HuH-7 (cell line): ENCODE results near the gene TBRG4.
"Not testable (repeated sequence)": the region's sequence is repeated elsewhere in the genome, so short reads cannot be mapped to it uniquely, and the experiment has no call there.

Experiments used
- DNase-seq: peaks from one replicate; pipeline ENCODE4 v3.0.0; 2011; ENCODE audit warnings: low spot score

The TBRG4 gene

DNA sequence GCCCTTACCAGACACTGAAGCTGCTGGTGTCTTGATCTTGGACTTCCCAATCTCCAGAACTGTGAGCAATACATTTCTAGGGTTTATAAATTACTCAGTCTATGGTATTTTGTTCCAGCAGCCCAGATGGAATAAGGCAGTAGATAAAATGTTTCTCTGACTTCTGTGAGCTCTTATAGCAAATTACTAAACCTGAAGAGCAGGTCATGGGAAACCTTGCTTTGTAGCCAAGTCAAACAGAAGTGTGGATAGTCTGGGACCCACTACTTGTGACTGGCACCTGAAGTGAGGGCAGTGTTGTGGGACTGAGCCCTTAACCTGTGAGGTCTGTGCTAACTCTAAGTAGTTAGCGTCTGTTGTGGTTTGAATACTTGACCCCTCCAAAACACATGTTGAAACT lies 4.6 kb upstream of the TBRG4 start:
- DNase-seq, result no peak

GRCh38 chr7:45114926-45115325 lies 3.4 kb upstream of the TBRG4 start:
- DNase-seq, result no peak

DNA sequence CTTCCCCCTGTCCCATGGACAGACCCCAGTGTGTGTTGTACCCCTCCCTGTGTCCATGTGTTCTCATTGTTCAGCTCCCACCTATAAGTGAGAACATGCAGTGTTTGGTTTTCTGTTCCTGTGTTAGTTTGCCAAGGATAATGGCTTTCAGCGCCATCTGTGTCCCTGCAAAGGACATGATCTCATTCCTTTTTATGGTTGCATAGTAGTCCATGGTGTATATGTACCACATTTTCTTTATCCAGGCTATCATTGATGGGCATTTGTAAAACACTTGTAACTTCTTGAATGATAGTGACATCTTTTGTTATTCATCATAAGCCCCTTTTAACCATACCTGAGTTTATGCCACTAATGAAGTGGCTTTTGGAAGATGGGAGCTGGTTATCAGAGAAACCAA lies 2.8 kb upstream of the TBRG4 start:
- not testable (repeated sequence) for DNase-seq

GRCh38 chr7:45112648-45113047 lies 1.2 kb upstream of the TBRG4 start:
- no peak for DNase-seq

GRCh38 chr7:45108863-45109262 lies 2.6 kb downstream of the TBRG4 start:
- no peak for DNase-seq

GRCh38 chr7:45107356-45107755 lies 4.1 kb downstream of the TBRG4 start:
- no peak for DNase-seq

DNA sequence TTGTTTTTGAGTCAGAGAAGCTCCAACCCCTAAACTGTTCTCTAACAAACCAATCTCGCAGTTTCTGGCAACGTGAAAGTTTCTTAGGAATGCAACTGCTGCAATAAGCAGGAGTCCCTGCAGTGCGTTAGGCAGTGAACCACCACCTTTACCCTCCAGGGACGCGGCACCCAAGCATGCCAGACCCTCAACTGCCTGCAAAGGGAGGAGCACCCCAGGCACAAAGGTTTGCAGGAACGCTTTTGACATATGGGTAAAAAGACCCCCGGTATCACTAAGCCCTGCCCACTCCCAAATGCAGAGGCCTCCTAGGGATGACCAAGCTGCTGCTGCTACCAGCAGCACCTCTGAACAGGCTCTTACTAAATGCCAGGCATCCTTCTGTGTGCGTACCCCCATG lies 4.7 kb downstream of the TBRG4 start:
- no peak for DNase-seq

DNA sequence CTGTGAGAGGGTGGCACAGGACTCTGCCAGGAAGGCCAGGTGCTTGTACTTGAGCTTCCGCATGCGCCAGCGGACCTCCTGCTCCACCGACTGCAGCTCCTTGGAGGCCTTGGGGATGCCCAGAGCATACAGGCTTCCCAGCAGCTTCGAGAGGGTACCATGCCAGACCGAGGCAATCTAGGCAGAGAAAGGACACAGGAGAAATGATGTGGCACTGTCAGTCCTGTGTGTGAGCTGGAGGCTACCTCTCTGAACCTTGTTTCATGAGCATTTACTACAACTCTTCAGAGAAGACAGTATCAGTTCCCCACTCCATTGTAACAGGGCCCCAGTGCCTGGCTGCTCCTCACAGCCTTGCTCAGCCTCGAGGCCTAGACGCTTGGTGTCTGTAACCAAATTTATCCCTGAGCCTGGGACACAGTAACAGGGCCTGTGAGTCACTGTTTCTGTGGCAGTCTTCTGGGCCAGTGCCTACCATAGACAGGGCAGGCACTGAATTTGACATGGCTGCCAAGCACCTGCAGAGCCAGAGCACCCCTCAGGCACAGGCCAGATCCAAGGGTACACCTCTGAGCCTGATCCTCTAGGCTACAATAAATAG lies 5.8 kb downstream of the TBRG4 start:
- no peak for DNase-seq

DNA sequence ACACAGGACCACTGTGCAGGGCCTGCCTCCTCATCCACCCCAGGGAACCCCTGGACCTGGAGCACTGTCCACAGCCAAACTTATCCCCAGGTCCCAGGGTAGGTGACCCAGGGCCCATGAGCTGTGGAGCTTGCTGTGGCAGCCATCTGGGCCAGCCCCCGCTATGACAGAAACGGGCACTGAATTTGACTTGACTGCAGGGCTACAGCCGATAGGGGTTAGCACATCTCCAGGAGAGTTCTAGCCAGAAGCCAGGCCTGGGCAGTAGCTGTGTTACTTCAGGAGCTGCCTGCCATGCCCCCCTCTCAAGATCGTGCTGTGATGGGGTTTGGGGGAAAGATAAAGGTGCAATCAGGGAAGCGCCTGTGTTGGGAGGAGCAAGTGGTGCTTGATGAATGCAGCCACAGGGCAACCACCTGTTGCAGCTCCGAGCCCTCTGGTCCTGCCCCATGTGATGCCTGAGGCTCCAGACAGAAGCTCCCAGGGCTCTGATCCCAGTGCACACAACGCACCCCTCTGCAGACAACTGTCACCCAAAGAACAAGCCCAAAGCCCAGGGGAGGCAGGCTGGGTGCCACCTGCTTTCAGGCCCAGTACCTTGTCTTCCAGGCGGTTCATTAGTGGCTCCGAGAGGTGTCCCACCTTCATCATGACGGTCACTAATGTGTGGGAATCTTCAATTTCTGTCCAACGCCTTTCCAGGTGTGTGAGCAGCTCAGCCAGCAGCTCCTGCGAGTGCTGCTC lies 6.5 kb downstream of the TBRG4 start:
- no peak for DNase-seq

DNA sequence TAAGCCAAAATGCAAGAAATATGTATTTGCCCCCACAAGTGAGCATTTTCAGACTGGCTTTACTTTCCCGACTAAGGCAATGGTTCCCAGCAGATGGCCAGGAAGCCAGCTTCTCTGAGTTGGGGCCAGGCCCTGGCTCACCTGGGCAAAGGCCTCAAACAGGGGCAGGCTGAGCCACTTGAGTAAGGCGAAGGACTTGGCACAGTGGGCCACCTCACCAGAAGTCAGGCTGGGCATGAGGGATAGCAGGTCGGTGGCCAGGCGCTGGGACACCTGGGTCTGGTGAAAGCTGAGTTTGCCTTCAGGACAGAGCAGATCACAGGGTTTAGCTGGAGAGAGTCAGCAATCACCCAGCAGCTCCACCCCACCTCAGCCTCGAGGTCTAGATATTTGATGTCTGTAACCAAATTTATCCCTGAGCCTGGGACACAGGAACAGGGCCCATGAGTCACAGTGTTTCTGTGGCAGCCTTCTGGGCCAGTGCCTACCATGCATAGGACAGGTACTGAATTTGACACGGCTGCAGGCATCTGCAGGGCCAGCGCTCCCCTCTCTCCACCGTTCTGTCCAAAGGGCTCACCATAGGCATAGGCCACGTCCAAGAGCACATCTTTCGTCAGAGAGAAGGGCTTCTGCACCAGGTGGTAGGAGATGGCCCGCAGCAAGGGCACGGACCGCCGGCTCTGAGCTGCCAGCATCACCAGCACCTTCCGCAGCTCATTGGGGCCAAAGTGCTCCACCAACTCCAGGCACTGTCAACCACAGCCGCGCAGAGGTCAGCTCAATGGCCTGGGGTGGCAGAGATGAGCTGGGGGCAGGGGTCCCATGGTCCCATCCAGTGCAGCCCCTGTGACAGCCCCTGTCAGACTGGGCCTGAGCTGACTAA lies 7.3 kb downstream of the TBRG4 start:
- DNase-seq, result no peak

- no peak for DNase-seq
Measured at GRCh38 chr7:45102785-45103712, 8.4 kb downstream of the TBRG4 start.

DNA sequence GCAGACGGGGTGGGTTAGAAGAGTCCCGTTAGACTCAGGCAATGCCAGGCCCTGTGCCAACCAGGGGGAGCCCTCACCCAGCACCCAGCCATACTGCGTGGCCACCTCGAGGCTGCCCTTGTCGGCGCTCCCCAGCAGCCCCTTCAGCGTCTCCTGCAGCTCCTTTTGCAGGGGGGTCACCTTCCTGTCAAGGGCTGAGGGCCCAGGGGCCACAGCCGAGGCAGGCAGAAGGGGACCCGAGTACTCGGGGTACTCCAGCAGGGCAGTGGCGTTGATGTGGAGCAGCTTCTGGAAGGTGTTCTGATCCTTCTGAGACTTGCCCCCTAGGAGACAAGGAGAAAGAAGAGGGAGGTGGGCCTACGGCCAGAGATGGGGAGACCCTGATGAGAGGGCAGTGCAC lies 9.7 kb downstream of the TBRG4 start:
- DNase-seq, result no peak

GRCh38 chr7:45100761-45101480 lies 10.6 kb downstream of the TBRG4 start:
- no peak for DNase-seq

- DNase-seq, result no peak
Measured at GRCh38 chr7:45099891-45100760, 11.4 kb downstream of the TBRG4 start.

DNA sequence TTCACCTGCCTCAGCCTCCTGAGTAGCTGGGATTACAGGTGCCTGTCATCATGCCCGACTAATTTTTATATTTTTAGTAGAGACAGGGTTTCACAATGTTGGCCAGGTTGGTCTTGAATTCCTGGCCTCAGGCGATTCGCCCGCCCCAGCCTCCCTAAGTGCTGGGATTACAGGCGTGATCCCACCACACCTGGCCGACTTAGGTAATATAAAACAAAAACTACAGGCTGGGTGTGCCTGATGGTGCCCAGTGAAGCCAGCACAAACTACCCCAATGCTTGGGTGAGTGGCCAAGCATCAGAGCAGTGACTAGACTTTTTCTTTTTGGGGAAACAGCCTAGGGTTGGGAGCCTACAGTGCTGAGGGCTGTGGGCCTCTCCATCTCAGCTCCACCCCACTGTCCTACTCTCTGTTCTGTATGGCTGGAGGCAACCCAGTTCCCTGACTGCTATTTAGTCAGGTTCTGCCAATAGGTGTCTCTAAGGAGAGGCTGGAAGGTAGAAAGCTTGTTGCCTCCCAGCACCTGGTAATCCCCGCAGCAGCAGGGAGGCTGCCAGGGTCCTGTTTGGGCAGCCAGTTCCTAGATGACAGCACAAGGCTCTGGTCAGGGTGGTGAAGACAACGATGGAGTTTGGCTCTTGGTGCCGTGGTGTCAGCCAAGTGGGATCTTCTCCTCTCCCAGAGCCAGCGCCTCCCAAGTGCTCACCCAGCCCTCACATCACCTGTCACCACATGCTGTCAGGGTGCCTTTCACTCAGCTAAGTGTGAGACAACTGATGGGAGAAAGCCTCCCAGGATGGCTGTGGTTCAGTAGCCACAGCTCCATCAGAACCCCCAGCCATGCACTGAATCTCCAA lies 12.3 kb downstream of the TBRG4 start:
- DNase-seq, result no peak

- no peak for DNase-seq
Measured at GRCh38 chr7:45092931-45093235, 18.6 kb downstream of the TBRG4 start.

- DNase-seq, result no peak
Measured at GRCh38 chr7:45092100-45092930, 19.2 kb downstream of the TBRG4 start.

DNA sequence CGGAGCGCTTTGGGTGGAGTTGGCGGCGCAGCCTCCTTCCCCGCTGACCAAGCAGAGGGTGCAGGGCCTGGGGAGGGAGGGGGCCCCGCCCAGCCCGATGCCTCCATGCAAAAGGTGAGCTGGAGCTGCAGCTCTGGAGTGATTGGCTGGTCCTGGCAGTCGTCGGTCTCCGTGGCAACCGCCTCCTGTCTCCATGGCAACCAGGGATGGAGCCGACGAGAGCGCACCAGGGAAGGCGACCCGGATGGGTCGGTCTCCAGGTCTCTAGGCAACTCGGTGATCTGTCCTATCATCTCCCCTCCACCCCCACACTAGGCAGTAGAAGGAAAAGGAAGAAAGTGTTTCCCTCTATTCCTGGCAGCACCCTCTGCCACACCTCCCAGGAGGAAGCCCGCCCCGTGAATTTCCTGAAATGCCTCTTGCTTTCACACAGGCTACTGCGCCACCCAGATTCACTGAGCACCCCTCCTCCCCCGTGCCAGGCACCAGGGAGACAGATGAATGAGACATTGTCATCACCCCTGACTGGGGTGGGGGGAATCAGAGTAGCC lies 22.1 kb downstream of the TBRG4 start:
- no peak for DNase-seq
